Activated gamma-delta T cell (primary cell): ENCODE data around the gene ELF3.
"Not testable (repeated sequence)": the region's sequence is repeated elsewhere in the genome, so short reads cannot be mapped to it uniquely, and the experiment has no call there.

Experiments
- DNase-seq: peaks from one replicate; lab custom pipeline; 2025; lab: John Stamatoyannopoulos, UW

Gene ELF3

GRCh38 chr1:202007805-202008489 lies 2.4 kb upstream of the ELF3 start:
- no peak for DNase-seq

- no peak for DNase-seq
These were observed 834 bp upstream of the ELF3 start for GRCh38 chr1:202009326-202010179.

- no peak for DNase-seq
These were observed 1.6 kb downstream of the ELF3 start for GRCh38 chr1:202011994-202012393.

- DNase-seq = no peak
These were observed 2.4 kb downstream of the ELF3 start for GRCh38 chr1:202012544-202013478.

- DNase-seq = no peak
These were observed 3.2 kb downstream of the ELF3 start for GRCh38 chr1:202013603-202014002.

- DNase-seq = no peak
These were observed 3.7 kb downstream of the ELF3 start for GRCh38 chr1:202014060-202014459.

GRCh38 chr1:202014915-202015661 lies 4.7 kb downstream of the ELF3 start:
- no peak for DNase-seq

- DNase-seq = no peak
These were observed 5.2 kb downstream of the ELF3 start for GRCh38 chr1:202015662-202015937.

GRCh38 chr1:202016022-202016810 lies 5.8 kb downstream of the ELF3 start:
- DNase-seq = no peak

GRCh38 chr1:202016811-202017748 lies 6.7 kb downstream of the ELF3 start:
- no peak for DNase-seq

- no peak for DNase-seq
These were observed 7.5 kb downstream of the ELF3 start for GRCh38 chr1:202017749-202018467.

- no peak for DNase-seq
These were observed 8.3 kb downstream of the ELF3 start for GRCh38 chr1:202018468-202019234.

GRCh38 chr1:202019235-202019558 lies 8.8 kb downstream of the ELF3 start:
- DNase-seq = not testable (repeated sequence)

- no peak for DNase-seq
These were observed 12.6 kb downstream of the ELF3 start for GRCh38 chr1:202023001-202023433.

- DNase-seq = no peak
These were observed 18.8 kb downstream of the ELF3 start for GRCh38 chr1:202029171-202029665.

GRCh38 chr1:202029727-202030126 lies 19.3 kb downstream of the ELF3 start:
- DNase-seq = no peak

GRCh38 chr1:202031796-202032195 lies 21.4 kb downstream of the ELF3 start:
- no peak for DNase-seq

GRCh38 chr1:202034149-202034682 lies 23.8 kb downstream of the ELF3 start:
- DNase-seq = no peak
